Iris pigment epithelial cell (primary cell): ENCODE results near the gene ITGAE.
A peak's percentile ranks its signal among the peaks of the same experiment; 100 is the strongest.
"Not testable (repeated sequence)": the region's sequence is repeated elsewhere in the genome, so short reads cannot be mapped to it uniquely, and the experiment has no call there.

Experiments
- DNase-seq: peaks from one replicate; pipeline ENCODE4 v3.0.0-alpha.2; 2011; ENCODE audit warnings: low read depth

ITGAE gene

GRCh38 chr17:3800362-3801271 lies at the start of gene ITGAE:
Gene ITGAE (minus strand): TSS chr17:3801188. CDS start chr17:3801144, 44 bp downstream.
- DNase-seq: no peak

- no peak for DNase-seq
Measured at GRCh38 chr17:3848229-3848835, 47.3 kb upstream of the ITGAE start.

GRCh38 chr17:3847165-3847670 lies 46.2 kb upstream of the ITGAE start:
- DNase-seq: no peak

GRCh38 chr17:3846437-3847164 lies 45.6 kb upstream of the ITGAE start:
- DNase-seq: no peak

GRCh38 chr17:3845621-3846436 lies 44.8 kb upstream of the ITGAE start, which contains the start of gene NCBP3:
Gene NCBP3 (minus strand): TSS chr17:3846246. CDS start chr17:3846223, 23 bp downstream.
- DNase-seq: peak; percentile 94

- peak; percentile 16 for DNase-seq
Measured at GRCh38 chr17:3845291-3845620, 44.3 kb upstream of the ITGAE start.

GRCh38 chr17:3844556-3844955 lies 43.6 kb upstream of the ITGAE start:
- not testable (repeated sequence) for DNase-seq

GRCh38 chr17:3843935-3844516 lies 43.0 kb upstream of the ITGAE start:
- DNase-seq: peak; percentile 40

- DNase-seq: no peak
Measured at GRCh38 chr17:3838206-3838605, 37.2 kb upstream of the ITGAE start.

- DNase-seq: no peak
Measured at GRCh38 chr17:3836551-3836950, 35.6 kb upstream of the ITGAE start.

GRCh38 chr17:3835410-3836229 lies 34.6 kb upstream of the ITGAE start:
- DNase-seq: no peak

GRCh38 chr17:3834811-3835210 lies 33.8 kb upstream of the ITGAE start:
- no peak for DNase-seq

GRCh38 chr17:3828852-3829232 lies 27.9 kb upstream of the ITGAE start:
- DNase-seq: no peak

- peak; percentile 88 for DNase-seq
Measured at GRCh38 chr17:3828151-3828851, 27.3 kb upstream of the ITGAE start.

- peak; percentile 58 for DNase-seq
Measured at GRCh38 chr17:3827124-3827773, 26.3 kb upstream of the ITGAE start.

- DNase-seq: peak; percentile 31
Measured at GRCh38 chr17:3826191-3826590, 25.2 kb upstream of the ITGAE start.

- no peak for DNase-seq
Measured at GRCh38 chr17:3821101-3821500, 20.1 kb upstream of the ITGAE start.

GRCh38 chr17:3818786-3819185 lies 17.8 kb upstream of the ITGAE start:
- DNase-seq: peak; percentile 55
